ENCODE results near the gene SPINK9.
"Not testable (repeated sequence)": the region's sequence is repeated elsewhere in the genome, so short reads cannot be mapped to it uniquely, and the experiment has no call there.

Gene SPINK9, protein sequence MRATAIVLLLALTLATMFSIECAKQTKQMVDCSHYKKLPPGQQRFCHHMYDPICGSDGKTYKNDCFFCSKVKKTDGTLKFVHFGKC

DNA sequence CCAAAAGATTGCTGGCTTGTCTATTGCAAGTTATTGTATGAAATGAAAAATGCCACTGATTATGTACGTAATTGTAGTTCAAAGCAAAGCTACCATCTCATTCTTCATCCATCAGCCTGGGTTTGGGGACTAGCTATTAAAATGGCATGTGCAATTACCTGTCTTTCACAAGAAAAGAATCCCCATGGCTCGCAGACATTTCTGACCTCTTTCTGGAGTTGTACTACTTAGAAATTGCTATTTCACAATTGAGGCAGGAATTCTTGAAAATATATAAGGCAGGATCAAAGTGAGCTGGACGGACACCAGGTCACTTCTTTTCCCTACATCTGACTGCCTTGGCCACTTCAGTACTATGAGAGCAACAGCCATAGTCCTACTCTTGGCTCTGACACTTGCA is at the start of gene SPINK9:
Gene SPINK9, plus strand, starts transcription at position 301 of the 400 bp plus-strand sequence. Its CDS starts 55 bp downstream, at position 356.
- DNase-seq (no peak), ATAC-seq (no peak)
- Mint-ChIP-seq H3K4me1 (no peaks in the 10 kb centered on the region), H3K9me3 (peaks cover 5 to 8% of the 10 kb centered on the region in 2 donors), H3K27me3 (no peaks in the 10 kb centered on the region), H3K4me3 (no peak within 1 kb of the TSS), H3K27ac (no peak within 1 kb of the TSS)

DNA sequence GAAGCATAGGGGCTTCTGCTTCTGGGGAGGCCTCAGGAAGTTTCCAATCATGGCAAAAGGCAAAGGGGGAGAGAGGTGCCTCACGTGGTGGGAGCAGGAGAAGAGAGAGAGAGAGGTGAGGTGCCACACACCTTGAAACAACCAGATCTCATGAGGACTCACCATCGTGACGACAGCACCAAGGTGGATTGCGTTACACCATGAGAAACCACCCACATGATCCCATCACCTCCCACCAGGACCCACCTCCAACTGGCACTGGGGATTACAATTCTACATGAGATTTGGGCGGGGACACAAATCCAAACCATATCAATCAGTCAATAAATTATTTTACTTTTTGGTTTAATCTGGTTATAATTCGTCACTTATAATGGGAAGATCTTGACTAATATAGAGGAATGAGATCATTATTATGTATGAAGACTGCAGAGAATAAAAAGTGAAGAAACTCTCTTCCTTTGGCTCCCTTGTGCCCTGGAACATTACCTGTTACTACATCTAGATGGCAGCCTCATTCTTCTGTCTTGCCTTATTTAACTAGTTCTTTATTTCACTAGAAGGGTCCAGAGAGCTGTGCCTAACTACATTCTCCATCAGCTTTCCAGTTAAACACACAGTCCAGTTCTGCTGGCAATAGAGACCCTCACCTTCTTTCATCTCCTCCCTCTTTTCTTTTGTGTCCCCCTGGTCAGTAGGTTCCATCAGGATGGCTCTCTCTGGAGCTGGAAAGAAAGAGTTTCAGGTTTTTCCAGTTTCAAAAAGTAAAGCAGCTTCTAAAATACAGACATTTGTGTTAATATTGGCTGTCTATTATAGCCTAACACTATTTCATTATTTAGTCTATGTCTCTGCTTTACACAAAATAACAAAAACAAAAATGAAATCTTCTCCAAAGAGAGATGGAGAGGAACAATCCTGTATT is 44.8 kb upstream of the SPINK9 start:
- no peak overlapping the region for H3K4me3 Mint-ChIP-seq
- H3K27me3 Mint-ChIP-seq, result no peaks in the 10 kb centered on the region
- ATAC-seq (no peak), DNase-seq (no peak)
- peak overlapping the region; percentile 13 to 37 for H3K27ac Mint-ChIP-seq
- no peaks in the 10 kb centered on the region for H3K9me3 Mint-ChIP-seq
- no peaks in the 10 kb centered on the region for H3K4me1 Mint-ChIP-seq

DNA sequence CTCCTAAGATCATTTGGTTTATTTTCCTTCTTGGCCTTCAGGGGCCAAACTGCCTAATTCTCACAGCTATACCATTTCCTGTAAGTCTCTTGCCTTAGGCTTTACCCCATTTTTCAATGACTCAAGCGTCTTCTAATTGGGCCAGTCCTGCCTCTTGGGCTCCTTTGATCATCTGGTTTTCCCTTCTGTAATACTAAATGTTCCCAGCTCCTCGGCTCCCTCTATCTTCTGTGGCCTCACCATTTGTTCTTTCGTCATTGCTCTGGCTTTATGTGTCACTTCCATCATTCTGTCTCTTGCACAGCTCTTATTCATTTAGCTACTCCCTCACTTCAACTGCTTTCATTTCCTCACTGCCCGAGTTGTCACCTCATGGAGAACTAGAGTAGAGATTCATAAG is 37.6 kb upstream of the SPINK9 start:
- Mint-ChIP-seq H3K27ac (no peak overlapping the region), H3K27me3 (no peaks in the 10 kb centered on the region), H3K4me3 (no peak overlapping the region), H3K9me3 (no peaks in the 10 kb centered on the region), H3K4me1 (no peaks in the 10 kb centered on the region)
- ATAC-seq, result no peak
- DNase-seq, result no peak

DNA sequence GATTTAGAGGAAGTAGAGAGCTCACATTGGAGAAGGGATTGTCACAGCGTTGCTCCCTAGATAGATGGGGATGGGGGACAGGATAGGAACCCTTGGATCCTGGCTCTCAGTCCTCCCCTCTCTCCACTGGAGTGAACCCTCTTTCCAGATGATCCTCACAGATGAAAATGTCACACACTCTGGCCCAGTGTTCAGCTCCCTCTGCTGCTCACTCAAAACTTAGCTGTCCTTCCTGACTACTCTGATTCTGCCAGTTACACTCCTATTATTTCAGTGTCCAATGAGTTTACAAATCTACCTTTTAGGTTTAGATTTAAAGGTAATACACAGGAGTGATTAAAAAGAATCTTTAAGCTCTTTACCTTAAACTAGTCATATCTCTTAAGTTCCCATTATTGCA is 28.9 kb upstream of the SPINK9 start:
- Mint-ChIP-seq H3K4me1 (no peaks in the 10 kb centered on the region), H3K27ac (no peak overlapping the region), H3K4me3 (no peak overlapping the region), H3K27me3 (peaks cover 8% of the 10 kb centered on the region), H3K9me3 (peaks cover 13 to 17% of the 10 kb centered on the region in 2 donors)
- DNase-seq, result no peak
- no peak for ATAC-seq

DNA sequence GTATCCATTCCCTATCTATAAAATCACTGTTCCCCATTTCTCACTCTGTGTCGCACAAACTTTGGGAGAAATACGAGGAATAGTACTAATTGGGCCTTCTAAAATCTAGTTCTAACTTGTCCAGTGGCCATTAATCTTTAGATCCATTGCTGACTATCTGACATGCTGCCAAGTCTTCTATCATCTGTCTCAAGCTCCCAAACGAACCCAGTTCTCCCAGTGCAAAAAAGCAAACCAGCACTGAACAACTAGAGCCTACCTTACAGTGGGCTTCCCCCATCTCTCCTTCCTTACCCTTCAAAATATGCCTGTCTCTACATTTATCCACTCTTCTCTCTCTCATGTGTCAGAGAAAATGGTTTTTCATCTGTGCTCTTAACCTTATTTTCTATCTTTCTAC is 26.3 kb upstream of the SPINK9 start:
- DNase-seq, result no peak
- Mint-ChIP-seq H3K4me3 (no peak overlapping the region), H3K27me3 (peaks cover 8% of the 10 kb centered on the region), H3K9me3 (peaks cover 13 to 17% of the 10 kb centered on the region in 2 donors), H3K4me1 (no peaks in the 10 kb centered on the region), H3K27ac (no peak overlapping the region)
- no peak for ATAC-seq

DNA sequence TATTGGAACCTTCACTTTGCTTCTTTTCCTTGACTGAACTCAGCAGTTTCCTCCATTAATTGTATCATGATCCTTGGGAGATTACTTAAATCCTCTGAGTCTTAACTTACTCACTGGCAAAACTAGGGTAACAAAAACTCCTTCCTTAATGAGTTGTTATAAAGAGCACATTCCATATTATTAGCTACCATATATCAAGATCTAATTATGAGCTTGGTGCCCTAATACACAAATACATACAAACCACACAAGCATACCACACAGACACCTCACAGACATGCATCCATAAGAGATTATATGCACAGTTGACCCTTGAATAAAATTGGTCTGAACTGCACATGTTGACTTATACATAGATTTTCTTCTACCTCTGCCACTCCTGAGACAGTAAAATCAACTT is 25.6 kb upstream of the SPINK9 start:
- H3K4me1 Mint-ChIP-seq, result no peaks in the 10 kb centered on the region
- ATAC-seq (no peak), DNase-seq (no peak)
- H3K27ac Mint-ChIP-seq, result no peak overlapping the region
- no peak overlapping the region for H3K4me3 Mint-ChIP-seq
- peaks cover 13 to 17% of the 10 kb centered on the region in 2 donors for H3K9me3 Mint-ChIP-seq
- H3K27me3 Mint-ChIP-seq, result peaks cover 8% of the 10 kb centered on the region

DNA sequence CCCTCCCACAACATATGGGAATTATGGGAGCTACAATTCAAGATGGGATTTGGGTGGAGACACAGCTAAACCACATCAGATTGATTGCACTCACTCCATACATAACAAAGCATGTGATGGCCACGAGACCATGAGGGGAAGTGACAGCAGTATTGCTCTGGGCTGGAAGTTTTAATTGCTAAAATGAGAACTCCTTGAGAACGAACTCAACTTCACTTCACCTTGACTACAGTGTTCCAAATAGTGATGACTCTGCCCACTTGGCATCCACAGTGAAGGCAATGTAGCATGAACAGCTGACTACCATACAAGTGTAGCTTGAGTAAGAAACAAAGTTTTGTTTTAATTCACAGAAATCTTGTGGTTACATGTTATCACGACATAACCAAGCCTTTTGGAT is 23.9 kb upstream of the SPINK9 start:
- no peak overlapping the region for H3K4me3 Mint-ChIP-seq
- no peak overlapping the region for H3K27ac Mint-ChIP-seq
- DNase-seq, result no peak
- peaks cover 13 to 17% of the 10 kb centered on the region in 2 donors for H3K9me3 Mint-ChIP-seq
- ATAC-seq, result no peak
- H3K4me1 Mint-ChIP-seq, result no peaks in the 10 kb centered on the region
- peaks cover 8% of the 10 kb centered on the region for H3K27me3 Mint-ChIP-seq

DNA sequence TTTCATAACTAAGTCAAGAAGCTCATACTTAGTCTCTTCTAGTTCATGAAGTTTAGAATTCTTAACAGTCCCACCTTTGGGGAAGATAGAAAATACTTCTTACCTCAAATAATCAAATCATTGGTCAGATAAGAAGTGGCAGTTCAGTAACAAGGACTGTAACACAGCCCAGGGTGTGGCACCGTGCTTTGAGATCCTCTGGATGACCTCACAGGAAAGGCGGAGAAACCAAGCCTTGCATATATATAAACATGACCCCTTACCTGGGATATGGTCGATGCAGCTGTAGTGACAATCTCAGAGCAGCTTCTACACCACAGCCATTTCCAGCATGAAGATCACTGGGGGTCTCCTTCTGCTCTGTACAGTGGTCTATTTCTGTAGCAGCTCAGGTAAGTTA is 23.2 kb upstream of the SPINK9 start, which contains the start of gene SPINK7:
Gene SPINK7, plus strand, starts transcription at position 271 of the 400 bp plus-strand sequence. Its CDS starts 61 bp downstream, at position 332.
- Mint-ChIP-seq H3K27me3 (peaks cover 8% of the 10 kb centered on the region), H3K27ac (peak within 1 kb of the TSS in 1 of 2 donors; percentile 13), H3K9me3 (peaks cover 13 to 17% of the 10 kb centered on the region in 2 donors), H3K4me3 (no peak within 1 kb of the TSS), H3K4me1 (no peaks in the 10 kb centered on the region)
- DNase-seq (no peak), ATAC-seq (no peak)

DNA sequence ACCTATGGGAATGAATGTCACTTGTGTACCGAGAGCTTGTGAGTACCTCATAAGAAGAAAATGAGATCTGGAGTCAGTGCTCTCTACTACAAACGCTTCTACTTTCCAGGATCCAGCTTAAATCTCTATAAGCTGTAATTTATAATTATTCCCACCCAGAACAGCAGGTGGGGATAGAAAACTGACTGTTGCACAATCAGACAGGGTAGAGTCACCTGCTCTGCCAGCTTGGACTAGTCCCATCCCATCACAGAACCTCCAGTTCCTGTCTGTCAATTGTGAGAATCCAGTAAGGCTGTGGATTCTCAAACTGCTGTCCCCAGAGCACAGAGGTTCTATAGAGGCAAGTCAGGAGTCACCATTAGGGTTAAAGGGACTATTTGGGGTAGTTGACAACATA is 21.2 kb upstream of the SPINK9 start:
- H3K9me3 Mint-ChIP-seq, result peaks cover 6 to 8% of the 10 kb centered on the region in 2 donors
- H3K4me1 Mint-ChIP-seq, result no peaks in the 10 kb centered on the region
- DNase-seq, result no peak
- H3K4me3 Mint-ChIP-seq, result no peak overlapping the region
- H3K27ac Mint-ChIP-seq, result no peak overlapping the region
- no peak for ATAC-seq
- peaks cover under 1% of the 10 kb centered on the region for H3K27me3 Mint-ChIP-seq

DNA sequence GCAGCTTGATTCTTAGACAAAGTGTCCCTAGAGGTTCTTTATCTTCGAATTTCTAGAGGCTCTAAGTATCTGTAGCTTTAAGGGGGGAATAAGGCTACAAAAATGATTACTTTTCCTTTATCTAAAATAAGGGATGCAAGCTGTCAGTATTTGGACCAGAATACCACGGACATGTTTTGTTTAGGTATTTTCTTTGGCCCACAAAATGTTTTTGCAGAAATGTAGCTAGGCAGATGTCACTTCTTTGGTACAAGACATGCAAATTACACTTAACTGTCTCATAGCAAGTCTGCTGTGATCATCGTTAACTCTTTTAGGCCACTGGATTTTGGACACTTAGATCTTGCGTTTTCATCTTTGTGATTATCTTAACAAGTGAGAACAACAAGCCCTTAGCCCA is 20.6 kb upstream of the SPINK9 start:
- Mint-ChIP-seq H3K4me1 (peaks cover 2% of the 10 kb centered on the region), H3K9me3 (peaks cover 1 to 3% of the 10 kb centered on the region in 2 donors), H3K27me3 (no peaks in the 10 kb centered on the region), H3K4me3 (no peak overlapping the region), H3K27ac (no peak overlapping the region)
- DNase-seq (no peak), ATAC-seq (no peak)

DNA sequence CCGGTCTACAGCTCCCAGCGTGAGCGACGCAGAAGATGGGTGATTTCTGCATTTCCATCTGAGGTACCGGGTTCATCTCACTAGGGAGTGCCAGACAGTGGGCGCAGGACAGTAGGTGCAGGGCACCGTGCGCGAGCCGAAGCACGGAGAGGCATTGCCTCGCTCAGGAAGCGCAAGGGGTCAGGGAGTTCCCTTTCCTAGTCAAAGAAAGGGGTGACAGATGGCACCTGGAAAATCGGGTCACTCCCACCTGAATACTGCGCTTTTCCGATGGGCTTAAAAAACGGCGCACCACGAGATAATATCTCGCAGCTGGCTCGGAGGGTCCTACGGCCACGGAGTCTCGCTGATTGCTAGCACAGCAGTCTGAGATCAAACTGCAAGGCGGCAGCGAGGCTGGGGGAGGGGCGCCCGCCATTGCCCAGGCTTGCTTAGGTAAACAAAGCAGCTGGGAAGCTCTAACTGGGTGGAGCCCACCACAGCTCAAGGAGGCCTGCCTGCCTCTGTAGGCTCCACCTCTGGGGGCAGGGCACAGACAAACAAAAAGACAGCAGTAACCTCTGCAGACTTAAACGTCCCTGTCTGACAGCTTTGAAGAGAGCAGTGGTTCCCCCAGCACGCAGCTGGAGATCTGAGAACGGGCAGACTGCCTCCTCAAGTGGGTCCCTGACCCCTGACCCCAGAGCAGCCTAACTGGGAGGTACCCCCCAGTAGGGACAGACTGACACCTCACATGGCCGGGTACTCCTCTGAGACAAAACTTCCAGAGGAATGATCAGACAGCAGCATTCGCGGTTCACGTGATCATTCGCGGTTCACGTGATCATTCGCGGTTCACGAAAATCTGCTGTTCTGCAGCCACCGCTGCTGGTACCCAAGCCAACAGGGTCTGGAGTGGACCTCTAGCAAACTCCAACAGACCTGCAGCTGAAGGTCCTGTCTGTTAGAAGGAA is 15.1 kb upstream of the SPINK9 start:
- Mint-ChIP-seq H3K27ac (peak overlapping the region in 1 of 2 donors; percentile 93), H3K4me3 (peak overlapping the region; percentile 80 to 90)
- not testable (repeated sequence) for ATAC-seq, H3K4me1 Mint-ChIP-seq, H3K27me3 Mint-ChIP-seq, H3K9me3 Mint-ChIP-seq
- DNase-seq, result peak; percentile 4 to 8

DNA sequence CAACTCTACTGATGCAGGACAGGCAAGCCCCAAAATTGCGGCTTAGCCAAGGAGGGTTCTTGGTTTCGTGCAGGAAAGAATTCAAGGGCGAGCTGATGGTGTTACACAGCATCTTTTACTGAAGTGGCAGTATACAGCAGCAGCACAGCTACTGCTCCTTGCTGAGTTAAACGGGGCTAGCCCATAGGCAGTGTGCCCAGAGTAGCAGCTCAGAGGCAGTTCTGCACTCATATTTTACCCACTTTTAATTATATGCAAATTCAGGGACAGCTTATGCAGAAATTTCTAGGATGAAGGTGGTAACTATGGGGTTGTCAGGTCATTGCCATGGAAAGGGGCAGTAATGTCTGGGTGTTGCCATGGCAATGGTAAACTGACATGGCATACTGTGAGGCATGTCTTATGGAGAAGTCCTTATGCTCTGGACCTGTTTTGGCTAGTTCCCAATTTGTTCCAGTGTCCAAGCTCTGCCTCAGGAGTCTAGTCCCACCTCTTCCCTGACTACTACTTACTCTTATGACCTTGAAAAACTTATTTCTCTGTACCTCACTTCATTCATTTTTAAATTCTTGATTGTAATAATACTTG is 2.0 kb upstream of the SPINK9 start:
- H3K4me3 Mint-ChIP-seq, result no peak overlapping the region
- no peaks in the 10 kb centered on the region for H3K27me3 Mint-ChIP-seq
- peaks cover 11 to 14% of the 10 kb centered on the region in 2 donors for H3K9me3 Mint-ChIP-seq
- DNase-seq (no peak), ATAC-seq (no peak)
- no peak overlapping the region for H3K27ac Mint-ChIP-seq
- no peaks in the 10 kb centered on the region for H3K4me1 Mint-ChIP-seq

DNA sequence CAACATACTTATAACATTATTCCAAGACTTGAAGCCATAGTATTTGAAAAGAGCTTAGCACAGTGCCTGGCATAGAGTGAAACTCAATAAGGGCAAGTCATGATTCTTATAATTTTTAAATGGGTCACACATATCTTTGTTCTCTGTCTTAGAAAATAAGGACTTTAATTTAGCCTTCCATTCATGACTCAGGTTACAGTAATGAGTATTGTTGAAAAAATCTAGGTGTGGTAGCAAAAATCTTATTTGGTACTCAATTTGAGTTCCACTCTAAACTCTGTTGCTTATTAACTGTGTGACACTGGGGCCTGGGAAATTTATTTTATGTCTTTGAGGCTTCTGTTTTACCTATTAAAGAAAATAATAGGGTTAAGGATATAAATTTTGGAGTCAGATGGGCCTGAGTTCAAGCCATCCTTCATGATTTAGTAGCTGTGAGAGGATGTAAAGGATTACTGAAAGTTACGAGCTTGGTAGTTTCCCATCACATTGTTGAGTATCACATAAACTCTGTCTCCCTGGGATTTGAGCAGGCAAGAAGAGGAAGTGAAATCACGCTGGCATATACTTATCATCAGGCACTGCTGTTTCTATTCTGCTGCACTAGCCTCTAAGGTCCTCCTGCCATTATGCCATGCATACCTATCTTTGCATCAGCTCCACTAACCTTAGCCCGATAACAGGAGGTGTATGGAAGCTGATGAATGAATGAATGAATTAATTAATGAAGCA is 1.5 kb downstream of the SPINK9 start:
- ATAC-seq (no peak), DNase-seq (no peak)
- H3K27me3 Mint-ChIP-seq, result no peaks in the 10 kb centered on the region
- H3K4me3 Mint-ChIP-seq, result no peak overlapping the region
- H3K9me3 Mint-ChIP-seq, result no peaks in the 10 kb centered on the region
- H3K4me1 Mint-ChIP-seq, result no peaks in the 10 kb centered on the region
- no peak overlapping the region for H3K27ac Mint-ChIP-seq

DNA sequence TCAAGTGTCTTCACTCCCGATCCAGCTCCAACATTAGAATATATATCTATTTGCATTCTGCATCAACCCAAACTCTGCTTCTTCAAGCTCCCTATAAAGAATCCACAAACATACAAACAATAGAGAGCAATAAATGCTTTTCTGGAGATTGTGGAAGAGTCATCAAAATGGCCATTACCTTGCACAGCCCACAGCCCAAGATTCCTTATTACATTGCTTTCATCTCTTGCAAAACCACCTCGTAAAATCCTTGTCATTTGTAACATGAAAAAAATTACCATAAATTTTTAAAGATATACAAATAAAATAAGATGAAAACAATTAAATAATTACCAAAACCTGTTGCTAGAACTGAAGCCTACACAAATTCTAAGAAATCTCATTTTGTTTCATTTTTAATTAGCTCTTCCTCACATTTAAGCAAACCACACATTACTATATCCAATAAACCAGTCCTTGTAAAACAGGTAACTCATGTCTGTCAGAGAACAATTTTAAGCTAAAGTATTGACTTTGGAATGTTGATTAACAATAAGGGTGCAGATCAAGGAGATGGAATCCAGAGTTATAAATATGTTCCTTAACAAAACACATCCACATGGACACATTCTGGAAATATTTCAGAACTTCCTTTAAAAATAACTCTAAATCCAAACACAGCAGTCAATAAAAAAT is 7.1 kb downstream of the SPINK9 start:
- Mint-ChIP-seq H3K27me3 (no peaks in the 10 kb centered on the region), H3K27ac (no peak overlapping the region), H3K4me3 (no peak overlapping the region), H3K4me1 (no peaks in the 10 kb centered on the region), H3K9me3 (no peaks in the 10 kb centered on the region)
- no peak for DNase-seq
- ATAC-seq, result no peak

Data from stimulated activated naive CD8-positive, alpha-beta T cell treated with anti-CD3 and anti-CD28 coated beads, Interleukin-15, amount 100 ng/mL, for 72 hours (primary cell).